ELF-1 (cell line): ENCODE results near the gene CNTN5.

Source experiments
- DNase-seq: peaks from one replicate; pipeline ENCODE4 v3.0.0-alpha.2; 2016; ENCODE audit warnings: low read depth, low spot score

The CNTN5 gene

DNA sequence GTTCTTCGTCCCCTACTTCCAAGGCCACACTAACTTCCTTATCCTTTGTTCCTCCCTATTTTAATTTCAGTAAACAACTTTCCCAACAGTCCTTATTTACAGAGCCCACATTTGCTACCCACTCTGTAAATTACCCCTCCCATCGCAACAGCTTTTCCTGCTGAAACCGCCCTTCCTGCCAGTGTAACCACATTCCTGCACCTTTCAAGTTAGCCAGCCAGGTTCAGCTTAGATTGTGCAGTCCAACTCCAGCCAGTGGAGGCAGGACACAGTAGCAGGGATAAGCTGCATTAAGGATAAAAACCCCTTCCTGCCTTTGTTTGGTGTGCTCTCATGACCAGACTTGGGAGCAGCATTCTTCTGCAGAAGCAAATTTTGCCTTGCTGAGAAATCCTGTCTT lies 898.0 kb downstream of the CNTN5 start:
- DNase-seq, result no peak

DNA sequence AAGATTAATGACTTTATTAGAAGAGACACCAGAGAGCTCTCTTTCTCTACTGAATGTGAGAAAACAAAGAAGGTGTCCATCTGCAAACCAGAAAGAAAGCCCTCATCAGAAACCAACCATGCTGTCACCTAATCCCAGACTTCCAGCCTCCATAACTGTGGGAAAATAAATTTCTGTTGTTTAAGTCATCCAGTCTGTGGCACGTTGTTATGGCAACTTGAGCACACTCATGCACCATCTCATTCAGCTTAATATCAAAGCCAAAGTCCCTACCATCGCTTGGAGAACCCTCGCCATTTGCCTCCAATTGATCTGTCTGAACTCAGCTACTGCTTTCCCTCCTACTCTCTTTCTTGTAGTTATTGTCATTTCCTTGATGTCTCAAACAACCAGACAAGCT lies 900.2 kb downstream of the CNTN5 start:
- no peak for DNase-seq

DNA sequence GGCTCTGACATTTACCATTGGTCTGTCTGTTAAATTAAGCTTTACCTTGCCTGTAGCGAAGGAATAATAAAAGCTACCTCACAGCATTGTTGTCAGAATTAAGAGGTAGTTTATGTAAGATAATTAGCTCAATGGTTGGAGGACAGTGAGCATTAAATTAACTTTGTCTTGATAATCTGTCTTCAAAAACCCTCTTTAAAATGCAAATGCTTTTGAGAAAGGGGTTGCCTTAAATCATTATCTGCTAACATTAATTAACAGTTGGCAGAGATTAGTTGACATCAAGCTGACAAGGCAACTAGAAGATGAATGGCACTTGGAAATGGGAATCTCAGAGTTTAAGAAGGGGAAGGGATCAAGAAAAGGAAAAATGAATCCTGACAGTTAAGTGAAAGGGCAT lies 905.2 kb downstream of the CNTN5 start:
- DNase-seq, result no peak

DNA sequence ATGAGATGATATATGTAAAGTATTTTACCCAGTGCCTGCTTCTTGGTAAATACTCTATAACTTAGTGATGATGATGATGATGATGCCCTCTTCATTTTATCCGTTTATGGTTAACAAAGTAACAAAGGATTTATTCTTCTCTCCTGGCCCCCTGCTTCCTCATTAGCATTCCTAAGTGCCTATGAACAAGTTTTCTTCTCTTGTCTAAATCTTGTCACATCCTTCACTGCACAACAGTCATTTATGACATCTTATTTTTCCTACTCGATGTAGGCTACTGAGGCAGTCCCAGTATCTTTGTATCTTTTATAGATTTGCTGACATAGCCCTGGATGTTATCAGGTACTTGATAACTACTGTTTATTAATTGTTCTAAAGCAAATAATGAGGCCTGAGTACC lies 911.9 kb downstream of the CNTN5 start:
- DNase-seq, result no peak

DNA sequence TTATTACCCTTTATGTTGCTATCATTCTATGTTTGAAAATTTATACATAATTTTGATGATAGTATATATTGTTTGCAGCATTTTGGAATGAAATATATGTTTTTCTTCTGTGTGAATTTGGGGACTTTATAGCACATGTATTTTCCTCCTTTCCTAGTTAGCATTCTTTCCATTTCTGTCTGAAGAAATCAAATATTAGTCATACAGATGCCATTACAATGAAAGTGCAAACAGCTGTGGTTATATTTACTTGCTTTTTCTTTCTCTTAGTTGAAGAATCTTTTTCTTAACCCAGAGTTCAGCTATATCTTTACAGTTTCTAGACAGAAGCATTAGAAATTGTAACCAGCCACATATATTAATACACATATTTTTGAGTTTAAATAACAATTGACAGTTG lies 913.3 kb downstream of the CNTN5 start:
- no peak for DNase-seq

DNA sequence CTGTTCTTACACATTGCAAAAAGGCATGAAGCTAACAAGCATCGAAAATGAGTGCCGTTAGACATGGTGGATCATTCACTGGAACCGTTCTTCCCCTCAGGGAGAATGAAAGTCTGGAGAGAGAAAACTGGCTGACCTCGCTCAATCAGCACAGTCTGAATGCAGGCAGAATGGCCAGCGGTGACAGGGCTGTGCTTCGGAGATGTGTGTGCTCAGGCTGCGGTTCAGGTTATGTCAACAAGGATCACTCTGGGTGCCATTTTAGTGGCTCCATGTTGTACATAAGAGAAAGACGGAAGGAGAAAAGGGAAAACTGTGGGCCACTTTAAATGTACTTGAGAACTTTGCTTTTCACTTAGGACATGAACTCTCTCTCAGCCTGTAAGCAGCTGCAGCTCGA lies 916.6 kb downstream of the CNTN5 start:
- DNase-seq, result peak; percentile 8

DNA sequence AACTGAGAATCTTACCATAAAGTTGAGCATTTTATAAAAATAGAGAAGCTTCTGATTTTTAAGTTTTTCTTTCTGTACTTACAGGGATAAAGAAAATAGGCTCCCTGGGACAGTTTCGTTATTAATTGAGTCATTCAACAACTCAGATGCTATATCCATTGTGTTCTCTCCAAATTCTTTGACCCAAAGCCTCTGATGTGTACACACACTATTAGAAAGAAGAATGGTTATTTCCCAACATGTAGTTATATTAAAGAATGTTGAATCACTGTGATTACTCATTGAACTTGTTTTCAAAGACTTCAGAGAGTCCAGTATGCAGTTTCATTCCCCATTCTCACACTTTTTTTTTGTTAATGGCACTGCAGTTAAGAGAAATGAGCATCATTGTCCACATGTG lies 932.1 kb downstream of the CNTN5 start:
- DNase-seq, result no peak

DNA sequence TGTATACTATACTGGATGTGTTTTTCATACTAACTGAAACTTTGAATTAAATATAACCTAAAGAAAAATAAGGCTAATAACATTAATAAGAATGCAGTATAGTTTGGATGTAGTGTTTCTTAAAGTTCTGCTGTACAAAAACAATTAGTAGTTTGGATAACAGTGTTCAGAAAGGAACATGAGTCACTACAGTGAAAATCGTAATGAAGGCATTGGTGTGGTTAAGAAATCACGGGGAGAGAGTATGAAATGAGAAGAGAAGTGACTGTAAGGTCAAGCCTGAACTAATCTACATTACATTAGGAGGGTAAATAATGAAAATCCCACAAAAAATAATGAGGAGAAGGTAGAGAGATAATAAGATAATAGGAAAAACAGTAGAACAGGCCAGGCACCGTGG lies 939.8 kb downstream of the CNTN5 start:
- no peak for DNase-seq

DNA sequence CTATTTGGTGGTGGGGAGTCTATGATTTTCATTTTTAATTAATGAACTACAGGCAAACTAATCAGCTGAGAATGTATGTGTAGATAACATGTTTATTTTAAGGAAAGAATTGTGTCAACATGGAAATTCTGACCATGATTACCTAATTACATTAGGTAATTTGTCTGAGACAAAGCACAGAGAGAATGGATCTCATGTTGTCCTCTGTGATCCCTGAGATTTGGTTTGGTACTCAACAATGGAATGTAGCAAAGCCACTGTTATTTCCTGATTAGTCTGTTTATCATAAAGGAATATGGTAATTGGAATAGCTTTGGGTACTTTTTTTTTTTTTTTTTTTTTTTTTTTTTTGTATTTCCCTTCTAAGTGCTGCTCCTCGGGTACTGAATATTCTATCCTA lies 947.6 kb downstream of the CNTN5 start:
- no peak for DNase-seq

DNA sequence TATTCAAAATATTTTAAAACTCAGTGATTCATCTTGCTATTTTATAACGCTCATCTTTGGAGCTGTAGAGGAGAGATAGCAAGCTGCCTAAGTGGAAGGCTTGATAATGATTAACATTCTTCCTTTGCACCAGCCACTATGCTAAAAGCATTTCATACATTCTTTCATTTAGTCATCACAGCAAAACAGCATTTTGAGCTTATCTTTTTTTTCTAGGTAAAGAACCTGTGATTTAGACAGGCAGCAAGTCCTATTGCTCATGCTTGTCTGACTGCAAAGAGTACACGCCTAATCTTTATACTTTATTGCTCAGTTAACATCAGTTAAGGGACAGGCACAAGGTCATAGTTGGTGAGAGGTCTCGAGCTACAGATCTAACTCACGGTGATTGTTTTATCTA lies 953.2 kb downstream of the CNTN5 start:
- DNase-seq, result no peak

DNA sequence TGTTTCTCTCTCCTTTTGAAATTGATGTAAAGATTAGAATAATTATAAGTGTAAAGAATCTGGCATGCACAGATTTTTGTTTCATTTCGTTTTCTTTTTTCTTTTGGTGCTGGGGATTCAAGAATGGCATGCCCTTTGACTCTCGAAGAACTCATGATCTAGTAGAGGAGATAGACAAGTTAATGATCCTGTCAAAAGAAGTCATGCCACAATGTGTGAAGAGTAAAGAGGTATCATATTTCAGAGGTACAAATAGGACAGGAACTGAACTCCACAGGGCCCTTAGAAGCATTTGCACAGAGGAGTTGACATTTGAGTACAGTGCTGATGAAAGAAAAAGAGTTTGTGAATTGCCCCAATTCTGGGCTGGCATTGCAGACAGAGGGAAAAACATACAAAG lies 958.3 kb downstream of the CNTN5 start:
- no peak for DNase-seq

DNA sequence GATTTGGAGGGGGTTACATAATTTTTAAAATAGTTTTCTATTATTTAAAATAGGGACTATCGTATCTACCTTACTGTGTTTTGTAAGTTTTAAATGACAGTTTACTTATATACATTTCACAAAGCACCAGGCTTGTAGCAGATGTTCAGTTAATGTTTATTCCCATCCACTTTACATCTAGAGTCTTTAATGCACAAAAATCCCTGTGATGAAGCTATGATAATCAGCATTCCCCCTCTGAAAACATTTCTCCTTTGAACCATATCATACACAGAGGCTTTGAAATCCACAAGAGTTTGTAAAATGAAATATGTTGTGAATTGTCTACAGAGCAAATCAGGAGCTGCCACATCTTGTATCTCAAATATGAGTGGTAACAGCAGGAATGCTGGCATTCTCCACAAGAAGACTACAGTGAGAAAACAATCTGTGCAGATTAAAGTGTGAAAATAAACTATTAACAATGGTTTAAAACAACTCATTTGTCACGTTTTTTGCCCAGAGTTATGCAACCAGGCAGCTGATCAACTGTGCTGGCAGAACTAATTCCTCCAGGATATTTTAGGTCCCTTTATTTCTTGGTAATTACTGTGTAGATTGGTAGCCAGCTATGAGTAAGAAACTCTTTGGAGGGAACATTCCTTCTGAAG lies 967.2 kb downstream of the CNTN5 start:
- no peak for DNase-seq

DNA sequence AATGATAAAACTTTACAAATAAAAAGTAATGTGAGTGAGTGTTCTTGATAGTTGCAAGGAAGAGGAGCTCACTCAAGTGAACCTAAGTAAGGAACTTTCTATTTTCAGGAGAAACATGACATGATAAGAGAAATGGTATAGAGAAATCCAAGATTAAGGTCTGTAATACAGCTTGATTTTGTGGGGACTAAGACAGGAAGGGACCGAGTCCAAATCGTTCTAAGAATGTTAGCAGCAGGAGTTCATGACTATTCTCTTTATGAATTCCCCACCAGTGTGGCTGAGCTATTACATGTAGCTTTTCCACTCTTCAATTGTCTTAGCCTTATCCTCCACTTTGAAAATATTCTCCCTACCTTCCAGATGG lies 967.7 kb downstream of the CNTN5 start:
- no peak for DNase-seq

DNA sequence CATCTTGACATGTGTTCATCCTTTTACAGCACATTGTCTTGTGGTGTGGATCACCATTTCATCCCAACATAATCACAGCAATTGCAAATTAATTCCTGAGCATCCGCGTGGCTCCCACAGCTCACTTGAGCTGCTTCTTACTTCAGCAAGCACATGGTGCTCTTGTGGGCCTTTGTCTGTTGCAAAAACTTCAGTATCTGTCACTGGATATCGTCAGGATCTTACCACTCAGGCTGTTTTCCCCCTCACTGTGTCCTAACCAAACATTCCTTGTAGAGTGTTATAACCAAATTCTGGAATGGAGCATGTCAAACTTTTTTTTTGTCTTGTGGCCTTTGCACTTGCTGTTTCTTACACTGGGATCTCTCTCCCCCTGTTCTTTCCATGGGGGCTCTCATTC lies 983.2 kb downstream of the CNTN5 start:
- DNase-seq, result no peak

DNA sequence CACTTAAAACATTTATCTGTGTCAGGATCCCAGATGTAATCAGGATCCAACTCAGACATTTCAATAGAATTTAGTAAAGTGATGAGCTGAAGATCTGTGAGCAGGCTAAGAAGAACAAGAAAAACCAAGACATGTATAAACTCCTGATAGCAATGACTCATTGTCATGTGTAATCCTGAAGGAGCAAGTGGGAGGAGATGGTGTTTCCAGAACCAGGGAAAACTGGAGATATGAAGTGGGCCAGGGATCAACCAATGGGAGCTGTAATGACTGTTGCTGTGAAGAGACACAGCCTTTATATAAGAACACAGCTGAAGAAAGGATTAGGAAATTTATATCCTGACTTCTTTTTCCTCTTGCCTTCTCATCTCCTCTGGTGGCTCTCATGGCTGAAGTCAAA lies 983.8 kb downstream of the CNTN5 start:
- DNase-seq, result no peak

DNA sequence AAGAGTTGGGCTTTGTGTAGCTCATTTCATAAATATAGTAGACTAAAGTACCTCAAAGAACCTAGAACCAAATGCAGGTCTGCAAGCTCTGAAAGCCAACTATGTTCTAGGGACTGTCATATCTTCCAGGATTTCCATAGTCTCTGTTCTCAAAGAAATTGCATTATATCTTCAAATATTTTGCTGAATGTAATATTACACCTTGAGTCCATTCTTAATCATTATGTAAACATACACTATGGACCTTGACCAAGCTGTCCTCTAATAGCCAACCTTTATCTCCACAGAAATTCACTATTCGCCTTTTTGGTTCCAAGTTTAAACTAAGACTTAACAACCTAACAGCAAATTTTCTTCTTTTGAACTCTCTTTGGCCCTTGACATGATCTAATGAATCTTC lies 987.7 kb downstream of the CNTN5 start:
- no peak for DNase-seq

DNA sequence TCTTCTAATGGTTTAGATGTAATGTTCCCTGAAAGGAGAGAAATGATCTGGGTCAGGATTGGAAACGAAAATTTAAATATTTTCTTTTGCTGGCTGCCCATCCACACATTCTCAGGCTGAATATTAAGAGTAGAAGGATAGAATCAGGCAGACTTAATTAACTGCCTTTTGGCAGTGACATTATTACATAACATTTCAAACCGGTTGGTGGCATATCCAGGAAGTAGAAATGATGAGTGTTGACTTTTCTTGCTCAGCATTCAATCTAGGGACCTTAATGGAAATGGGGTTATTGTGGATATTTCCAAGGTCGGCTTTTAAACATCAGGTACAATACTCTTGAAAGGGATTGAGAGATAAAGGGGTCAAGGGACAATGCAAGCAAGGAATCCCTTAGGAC lies 989.0 kb downstream of the CNTN5 start:
- DNase-seq, result no peak

DNA sequence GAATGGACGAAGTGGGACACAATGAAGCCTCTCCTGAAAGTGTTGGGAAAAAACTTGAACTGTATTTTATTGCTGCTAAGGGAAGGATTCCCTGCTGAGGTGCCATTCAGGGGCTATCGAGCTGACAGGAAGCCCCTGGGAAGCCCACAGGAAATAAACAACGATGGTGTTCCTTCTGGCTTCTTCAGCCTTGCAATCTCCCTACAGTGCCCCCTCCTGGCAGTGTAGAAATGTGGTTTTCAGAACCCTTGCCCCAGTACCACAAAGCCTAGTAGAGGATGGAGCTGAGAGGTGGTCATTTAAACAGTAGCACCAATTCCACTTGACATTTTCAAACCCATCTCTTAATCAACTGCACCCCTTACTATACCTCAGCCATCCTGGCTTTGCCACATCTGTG lies 989.6 kb downstream of the CNTN5 start:
- peak; percentile 6 for DNase-seq

DNA sequence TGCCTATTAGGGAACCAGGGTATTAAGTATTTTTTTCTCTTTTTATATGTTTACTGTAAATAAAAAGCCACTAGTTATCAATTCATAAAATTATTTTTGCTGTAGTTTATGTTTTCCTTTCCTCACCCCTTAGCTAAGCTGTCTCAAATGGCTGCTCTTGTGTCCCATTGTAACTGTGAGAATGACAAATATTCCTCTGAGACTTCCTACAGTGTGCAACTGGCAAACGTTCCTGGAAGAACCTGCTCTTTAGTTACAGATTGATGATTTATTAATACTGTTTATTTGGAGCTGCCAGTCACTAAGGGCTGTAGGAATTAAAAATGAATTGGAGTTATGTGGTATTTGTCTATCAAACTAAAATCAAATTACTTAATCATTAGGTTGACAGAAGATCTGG lies 990.9 kb downstream of the CNTN5 start:
- no peak for DNase-seq

DNA sequence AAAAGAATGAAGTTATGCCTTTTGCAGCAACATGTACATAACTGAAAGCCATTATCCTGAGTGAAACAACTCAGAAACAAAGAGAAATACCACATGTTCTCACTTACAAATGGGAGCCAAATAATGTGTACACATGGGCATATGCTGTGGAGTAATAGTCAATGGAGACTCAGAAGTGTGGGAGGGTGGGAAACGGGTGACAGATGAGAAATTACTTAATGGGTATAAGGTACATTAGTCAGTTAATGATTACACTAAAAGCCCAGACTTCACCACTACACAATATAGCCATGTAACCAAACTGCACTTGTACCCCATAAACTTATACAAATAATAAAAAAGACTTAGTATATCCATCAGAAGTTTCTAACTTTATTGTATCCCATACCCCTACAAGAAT lies 992.3 kb downstream of the CNTN5 start:
- DNase-seq, result no peak

DNA sequence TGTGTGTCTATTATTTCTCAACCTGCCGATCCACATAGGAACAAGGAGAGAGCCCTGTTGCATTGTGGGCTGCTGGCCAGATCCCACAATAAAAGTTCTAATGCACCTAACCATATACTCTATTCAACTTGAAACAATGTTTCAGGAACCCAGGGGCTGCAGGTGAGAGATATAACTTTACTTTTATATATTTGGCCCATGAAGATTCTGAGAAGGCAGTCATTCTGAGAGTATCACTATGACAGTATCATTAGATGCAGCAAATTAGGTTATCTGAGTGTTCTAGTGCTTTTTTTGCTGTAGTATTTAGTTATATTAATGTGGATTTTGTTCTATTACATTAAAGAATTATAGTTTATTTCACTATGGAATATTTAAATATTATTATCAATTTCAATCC lies 1011.2 kb downstream of the CNTN5 start:
- DNase-seq, result no peak

DNA sequence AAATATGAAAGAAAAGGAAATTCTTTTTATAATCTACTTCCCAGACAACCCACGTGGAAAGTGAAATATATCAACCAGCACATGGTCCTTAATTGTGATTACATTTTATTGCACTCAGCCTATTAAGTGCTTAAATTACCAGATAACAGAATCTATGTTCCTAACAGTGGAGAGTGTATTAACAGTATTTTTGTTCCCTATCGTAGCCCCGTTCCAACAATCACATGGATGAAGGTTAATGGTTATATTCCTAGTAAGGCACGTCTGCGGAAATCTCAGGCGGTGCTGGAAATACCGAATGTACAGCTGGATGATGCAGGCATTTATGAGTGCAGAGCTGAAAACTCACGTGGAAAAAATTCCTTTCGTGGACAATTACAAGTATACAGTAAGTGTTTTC lies 1040.3 kb downstream of the CNTN5 start:
- no peak for DNase-seq

DNA sequence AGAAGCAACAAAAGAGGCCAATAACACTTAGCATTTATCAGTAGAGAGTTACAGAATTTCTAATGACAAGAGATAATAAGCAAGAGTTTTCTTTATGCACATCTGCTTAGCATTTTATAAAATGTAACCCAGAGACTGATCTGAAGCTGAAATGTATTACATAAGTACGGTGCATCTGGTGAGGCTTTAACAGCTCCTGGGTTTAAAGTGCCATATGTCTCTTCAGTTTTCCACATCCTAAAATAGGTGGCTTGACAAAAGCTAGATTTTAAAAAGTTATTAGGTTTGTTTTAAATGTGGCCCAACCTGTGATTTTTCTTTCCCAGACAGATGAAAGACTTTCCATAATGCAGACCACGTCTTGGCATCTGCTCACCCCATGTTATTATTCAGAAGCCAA lies 1045.7 kb downstream of the CNTN5 start:
- no peak for DNase-seq

DNA sequence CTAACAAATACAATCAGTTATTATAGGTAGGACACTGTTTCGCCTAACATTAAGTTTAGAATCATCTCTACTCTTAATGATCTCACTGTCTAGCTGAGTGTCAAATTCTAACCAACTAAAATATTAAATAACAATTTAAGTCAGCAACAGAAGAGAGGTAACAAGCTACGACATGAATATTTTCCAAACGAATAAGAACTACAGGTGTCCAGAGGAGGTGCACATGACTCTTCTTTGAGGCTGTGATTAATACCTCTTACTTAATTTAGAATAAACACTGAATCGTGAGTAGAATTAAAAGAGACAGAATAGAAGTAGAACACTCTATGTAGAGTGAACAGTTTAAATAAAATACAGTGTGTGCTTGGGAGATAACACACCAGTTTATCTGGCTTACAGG lies 1047.4 kb downstream of the CNTN5 start:
- DNase-seq, result no peak

DNA sequence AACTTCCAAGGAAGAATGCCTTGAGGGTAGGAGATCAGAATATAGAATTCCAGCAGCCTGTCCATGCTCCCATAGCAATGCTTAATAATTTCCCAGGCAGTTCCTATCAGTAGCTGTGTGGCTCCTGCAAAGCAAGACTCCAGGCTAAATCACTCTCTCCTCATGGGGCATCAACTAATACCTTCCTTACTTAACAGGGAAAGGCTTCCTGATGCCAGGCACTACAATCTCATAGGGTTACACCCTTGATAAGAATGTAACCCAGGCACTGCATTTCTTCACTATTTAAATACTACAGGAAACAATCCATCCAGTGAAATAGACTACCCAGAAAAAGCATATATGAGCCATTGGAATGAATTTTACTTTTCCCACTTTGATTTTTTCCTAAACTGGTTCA lies 1051.4 kb downstream of the CNTN5 start:
- no peak for DNase-seq
